Hepatocyte (in vitro differentiated cells): ENCODE data around the gene PI4KB.

Experiments
- EZH2 ChIP-seq: fragments of 200-600 bp; sonication (generic); IDR thresholded peaks from 2 replicates; pipeline ENCODE4 v1.6.1; 2016; ENCODE audit warnings: antibody characterized with exemption, mild to moderate bottlenecking, borderline replicate concordance
- TF ChIP-seq, protein P1 (sequence below): fragments of 200-600 bp; sonication (generic); IDR thresholded peaks from 2 replicates; pipeline ENCODE4 v1.5.1; 2016; ENCODE audit warnings: antibody characterized with exemption, mild to moderate bottlenecking; ENCODE audit not compliant: poor library complexity

- TF ChIP-seq, protein P1, sequence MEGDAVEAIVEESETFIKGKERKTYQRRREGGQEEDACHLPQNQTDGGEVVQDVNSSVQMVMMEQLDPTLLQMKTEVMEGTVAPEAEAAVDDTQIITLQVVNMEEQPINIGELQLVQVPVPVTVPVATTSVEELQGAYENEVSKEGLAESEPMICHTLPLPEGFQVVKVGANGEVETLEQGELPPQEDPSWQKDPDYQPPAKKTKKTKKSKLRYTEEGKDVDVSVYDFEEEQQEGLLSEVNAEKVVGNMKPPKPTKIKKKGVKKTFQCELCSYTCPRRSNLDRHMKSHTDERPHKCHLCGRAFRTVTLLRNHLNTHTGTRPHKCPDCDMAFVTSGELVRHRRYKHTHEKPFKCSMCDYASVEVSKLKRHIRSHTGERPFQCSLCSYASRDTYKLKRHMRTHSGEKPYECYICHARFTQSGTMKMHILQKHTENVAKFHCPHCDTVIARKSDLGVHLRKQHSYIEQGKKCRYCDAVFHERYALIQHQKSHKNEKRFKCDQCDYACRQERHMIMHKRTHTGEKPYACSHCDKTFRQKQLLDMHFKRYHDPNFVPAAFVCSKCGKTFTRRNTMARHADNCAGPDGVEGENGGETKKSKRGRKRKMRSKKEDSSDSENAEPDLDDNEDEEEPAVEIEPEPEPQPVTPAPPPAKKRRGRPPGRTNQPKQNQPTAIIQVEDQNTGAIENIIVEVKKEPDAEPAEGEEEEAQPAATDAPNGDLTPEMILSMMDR = no peak
- TF ChIP-seq EZH2 = no peak
Measured at GRCh38 chr1:151370211-151370911, 43.1 kb upstream of the PI4KB start.
